Colonic mucosa (tissue), 4 donors: ENCODE measurements around the gene CACNA2D4. TPM values are rescaled to one million over a fixed set of nuclear protein-coding genes. Genes with fewer than 3 reads are reported as not detected.
"Not testable (repeated sequence)": the region's sequence is repeated elsewhere in the genome, so short reads cannot be mapped to it uniquely, and the experiment has no call there.

Experiments used
- DNase-seq: peaks from one replicate; pipeline ENCODE4 v3.0.0-alpha.2; 2020
- H3K27ac ChIP-seq: fragments of 200-600 bp; one replicate; pipeline ENCODE4 v1.8.0; 2021
- H3K27me3 ChIP-seq: fragments of 200-600 bp; one replicate; pipeline ENCODE4 v1.8.0; 2021
- H3K36me3 ChIP-seq: fragments of 200-600 bp; one replicate; pipeline ENCODE4 v1.8.0; 2021
- H3K4me1 ChIP-seq: fragments of 200-600 bp; one replicate; pipeline ENCODE4 v1.8.0; 2021; ENCODE audit warnings: mild to moderate bottlenecking
- H3K4me3 ChIP-seq: fragments of 200-600 bp; one replicate; pipeline ENCODE4 v1.8.0; 2021
- H3K9ac ChIP-seq, 2 donors: one replicate each; pipeline ENCODE4 v1.7.0; 2013; ENCODE audit warnings: control low read depth in 2 of 2, low read depth in 2 of 2, low read length in 2 of 2
- H3K9me3 ChIP-seq: fragments of 200-600 bp; one replicate; pipeline ENCODE4 v1.8.0; 2021
- intact Hi-C: fragments of 100-400 bp; cut with DNase I; formaldehyde crosslinking; loops from one replicate; pipeline ENCODE4 v1.14.1; 2022
- total RNA-seq, 2 donors: library from RNA; stranded (reverse); fragmentation: NEBNext Ultra II Directional in 1 of 2; extraction: Animal tissue kit (Norgen Biotek cat#: 25700) in 1 of 2; gene quantifications; one replicate each; pipeline ENCODE4 v1.2.1, GENCODE V29; 2021
- TF ChIP-seq, protein P1 (sequence below): fragments of 200-600 bp; IDR thresholded peaks from one replicate; pipeline ENCODE4 v1.8.0; 2022; ENCODE audit warnings: antibody characterized with exemption, mild to moderate bottlenecking
- donor health status: healthy.
- donor health status: DM: no; HTN: no; CAD: no.
- donor health status: DM: no; HTN: no; CAD: no.

The CACNA2D4 gene
- total RNA-seq, 2 donors from 2014 or later = 3.3 to 3.7 TPM

DNA sequence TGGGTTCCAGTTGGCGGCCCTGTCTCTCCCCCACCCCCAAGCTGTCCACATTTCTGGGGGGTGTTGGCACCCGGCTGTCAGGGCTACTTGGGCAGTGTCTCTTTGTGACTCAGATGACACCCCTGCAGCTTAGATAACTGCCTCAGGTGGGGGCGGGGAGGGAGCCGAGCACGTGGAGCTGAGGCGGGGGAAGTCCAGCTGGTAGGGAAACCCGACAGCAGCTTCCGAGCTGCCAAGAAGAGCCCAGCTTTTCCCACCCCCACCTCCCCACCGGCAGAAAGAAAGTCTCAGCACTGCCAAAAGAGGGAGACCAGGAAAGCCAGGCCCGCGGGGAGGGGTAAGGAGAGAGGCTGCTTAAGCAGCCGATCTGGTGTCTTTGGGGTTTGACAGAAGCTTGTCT lies 96.6 kb downstream of the CACNA2D4 start:
- no peak for DNase-seq
- H3K4me3 ChIP-seq = no peak overlapping the region
- H3K36me3 ChIP-seq = no peaks in the 10 kb centered on the region
- TF ChIP-seq, protein P1, sequence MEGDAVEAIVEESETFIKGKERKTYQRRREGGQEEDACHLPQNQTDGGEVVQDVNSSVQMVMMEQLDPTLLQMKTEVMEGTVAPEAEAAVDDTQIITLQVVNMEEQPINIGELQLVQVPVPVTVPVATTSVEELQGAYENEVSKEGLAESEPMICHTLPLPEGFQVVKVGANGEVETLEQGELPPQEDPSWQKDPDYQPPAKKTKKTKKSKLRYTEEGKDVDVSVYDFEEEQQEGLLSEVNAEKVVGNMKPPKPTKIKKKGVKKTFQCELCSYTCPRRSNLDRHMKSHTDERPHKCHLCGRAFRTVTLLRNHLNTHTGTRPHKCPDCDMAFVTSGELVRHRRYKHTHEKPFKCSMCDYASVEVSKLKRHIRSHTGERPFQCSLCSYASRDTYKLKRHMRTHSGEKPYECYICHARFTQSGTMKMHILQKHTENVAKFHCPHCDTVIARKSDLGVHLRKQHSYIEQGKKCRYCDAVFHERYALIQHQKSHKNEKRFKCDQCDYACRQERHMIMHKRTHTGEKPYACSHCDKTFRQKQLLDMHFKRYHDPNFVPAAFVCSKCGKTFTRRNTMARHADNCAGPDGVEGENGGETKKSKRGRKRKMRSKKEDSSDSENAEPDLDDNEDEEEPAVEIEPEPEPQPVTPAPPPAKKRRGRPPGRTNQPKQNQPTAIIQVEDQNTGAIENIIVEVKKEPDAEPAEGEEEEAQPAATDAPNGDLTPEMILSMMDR = no peak
- no peak overlapping the region for H3K27ac ChIP-seq
- no peaks in the 10 kb centered on the region for H3K9me3 ChIP-seq
- peaks cover 19% of the 10 kb centered on the region for H3K27me3 ChIP-seq
- intact Hi-C loops = loop anchor here (5.0 kb wide), 1 partner anchor 95 kb away; the partner anchor contains the start of gene CACNA2D4
- H3K4me1 ChIP-seq = no peaks in the 10 kb centered on the region
- H3K9ac ChIP-seq = no peak overlapping the region

DNA sequence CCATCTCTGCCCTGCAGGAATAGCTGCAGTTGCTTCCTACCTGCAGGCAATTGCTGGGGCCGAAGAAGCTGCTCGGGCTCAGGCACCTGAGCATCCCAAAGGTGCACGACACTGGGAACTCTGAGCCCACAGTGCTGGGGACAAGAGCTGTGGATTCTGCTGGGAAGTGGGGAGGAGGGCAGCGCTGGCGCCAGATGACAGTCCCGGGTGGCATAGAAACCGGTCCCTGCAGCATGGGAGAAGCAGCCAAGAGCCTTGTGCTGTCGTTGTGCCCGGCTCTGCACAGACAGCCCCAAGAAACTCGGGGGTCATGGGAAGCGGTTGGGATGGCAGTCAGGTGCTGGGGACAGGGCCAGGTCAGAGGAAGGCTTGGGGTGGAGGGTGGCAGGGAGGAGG lies 97.6 kb downstream of the CACNA2D4 start:
- no peaks in the 10 kb centered on the region for H3K36me3 ChIP-seq
- no peaks in the 10 kb centered on the region for H3K9me3 ChIP-seq
- DNase-seq = no peak
- H3K4me1 ChIP-seq = no peaks in the 10 kb centered on the region
- H3K27me3 ChIP-seq = peaks cover 19% of the 10 kb centered on the region
- TF ChIP-seq, protein P1 = no peak
- no peak overlapping the region for H3K27ac ChIP-seq
- intact Hi-C loops = loop anchor here (5.0 kb wide), 1 partner anchor 96 kb away; the partner anchor contains the start of gene CACNA2D4
- no peak overlapping the region for H3K9ac ChIP-seq
- no peak overlapping the region for H3K4me3 ChIP-seq

DNA sequence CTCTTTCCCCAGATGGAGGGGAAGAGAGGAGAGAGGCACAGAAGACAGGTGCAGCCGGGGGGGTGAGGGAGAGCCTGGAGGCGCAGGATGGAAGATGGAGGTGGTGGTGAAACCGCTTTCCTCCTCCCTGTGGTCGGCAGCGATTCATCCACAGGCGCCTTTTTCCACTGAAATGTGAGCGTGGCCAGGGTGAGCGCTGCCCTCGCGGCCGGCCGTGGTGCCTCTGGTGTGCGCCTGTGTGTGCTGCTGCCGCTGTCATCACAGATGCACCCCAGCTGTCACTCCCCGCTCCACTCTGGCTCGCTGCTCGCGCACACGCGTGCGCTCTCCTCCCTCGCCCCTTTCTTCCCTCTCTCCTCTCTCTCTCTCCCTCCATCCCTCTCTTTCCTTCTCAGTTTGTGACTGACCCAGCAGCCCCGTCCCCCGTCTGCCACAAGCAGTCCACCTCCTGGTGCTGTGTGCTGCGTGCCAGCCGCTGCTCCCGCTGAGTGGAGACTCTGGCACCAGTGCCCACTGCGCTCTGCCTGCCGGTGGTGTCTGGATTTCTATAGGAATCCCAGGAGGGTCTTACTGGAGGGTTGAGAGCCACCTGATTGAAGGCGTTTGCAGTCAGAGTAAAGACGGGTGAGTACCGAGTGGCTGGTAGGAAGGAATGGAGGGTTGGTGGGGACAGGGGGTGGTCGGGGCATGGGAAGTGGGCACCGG lies 98.1 kb downstream of the CACNA2D4 start, which contains the start of gene LRTM2:
Gene LRTM2, plus strand, starts transcription at position 375 of the 705 bp plus-strand sequence. CDS start 7,584 bp downstream, outside the sequence.
- Histone ChIP-seq H3K4me1 (no peaks in the 10 kb centered on the region), H3K9ac (no peak within 1 kb of the TSS), H3K27me3 (peaks cover 19% of the 10 kb centered on the region), H3K36me3 (no peaks in the 10 kb centered on the region), H3K4me3 (no peak within 1 kb of the TSS), H3K9me3 (no peaks in the 10 kb centered on the region), H3K27ac (no peak within 1 kb of the TSS)
- TF ChIP-seq, protein P1 = no peak
- intact Hi-C loops = loop anchor here (5.0 kb wide), 1 partner anchor 97 kb away; the partner anchor contains the start of gene CACNA2D4
- no peak for DNase-seq

DNA sequence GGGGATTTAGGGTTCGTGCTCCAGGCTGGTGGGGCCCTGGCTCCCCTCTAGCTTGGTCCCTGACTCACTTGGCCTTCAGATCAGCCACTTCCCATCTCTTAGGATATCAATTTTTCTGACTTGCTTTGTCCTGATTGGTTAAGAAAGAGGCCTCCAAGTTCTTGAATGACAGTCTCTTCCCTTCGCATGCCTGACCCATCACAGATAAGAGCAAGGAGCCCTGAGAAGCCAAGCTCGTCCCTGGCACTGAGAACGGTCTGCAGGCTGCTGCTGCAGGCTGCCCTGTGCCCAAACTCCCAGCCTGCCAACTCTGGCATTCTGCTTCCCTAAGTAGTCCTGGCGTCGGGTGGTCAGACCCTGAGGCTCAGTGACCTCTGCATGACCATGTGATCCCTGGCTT lies 98.9 kb downstream of the CACNA2D4 start:
- H3K27me3 ChIP-seq = peaks cover 19% of the 10 kb centered on the region
- no peak overlapping the region for H3K9ac ChIP-seq
- no peaks in the 10 kb centered on the region for H3K4me1 ChIP-seq
- H3K4me3 ChIP-seq = no peak overlapping the region
- TF ChIP-seq, protein P1 = no peak
- H3K9me3 ChIP-seq = no peaks in the 10 kb centered on the region
- no peak overlapping the region for H3K27ac ChIP-seq
- intact Hi-C loops = no loop called here
- no peaks in the 10 kb centered on the region for H3K36me3 ChIP-seq
- no peak for DNase-seq

DNA sequence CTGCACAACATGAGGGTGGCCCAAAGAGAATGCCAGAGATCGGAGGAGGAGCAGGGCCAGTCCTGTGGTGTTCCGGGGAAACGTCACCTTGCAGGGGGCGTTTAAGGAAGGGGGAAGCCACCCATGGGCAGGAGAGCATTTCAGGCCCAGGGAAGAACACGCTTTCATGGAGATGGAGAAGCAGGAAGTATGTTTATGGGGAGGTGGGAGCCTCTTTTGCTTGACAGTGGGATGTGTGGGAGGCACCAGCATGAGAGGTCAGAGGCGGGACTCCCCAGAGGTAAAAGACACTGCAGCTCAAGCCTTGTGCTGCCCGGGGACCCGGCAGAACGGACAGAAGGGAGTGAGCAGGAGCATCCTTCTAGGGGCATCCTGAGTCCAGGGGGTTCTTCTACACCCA lies 99.4 kb downstream of the CACNA2D4 start:
- intact Hi-C loops = no loop called here
- Histone ChIP-seq H3K27me3 (peaks cover 19% of the 10 kb centered on the region), H3K4me3 (no peak overlapping the region), H3K27ac (no peak overlapping the region), H3K4me1 (no peaks in the 10 kb centered on the region), H3K9me3 (no peaks in the 10 kb centered on the region), H3K9ac (no peak overlapping the region), H3K36me3 (no peaks in the 10 kb centered on the region)
- TF ChIP-seq, protein P1 = no peak
- no peak for DNase-seq

DNA sequence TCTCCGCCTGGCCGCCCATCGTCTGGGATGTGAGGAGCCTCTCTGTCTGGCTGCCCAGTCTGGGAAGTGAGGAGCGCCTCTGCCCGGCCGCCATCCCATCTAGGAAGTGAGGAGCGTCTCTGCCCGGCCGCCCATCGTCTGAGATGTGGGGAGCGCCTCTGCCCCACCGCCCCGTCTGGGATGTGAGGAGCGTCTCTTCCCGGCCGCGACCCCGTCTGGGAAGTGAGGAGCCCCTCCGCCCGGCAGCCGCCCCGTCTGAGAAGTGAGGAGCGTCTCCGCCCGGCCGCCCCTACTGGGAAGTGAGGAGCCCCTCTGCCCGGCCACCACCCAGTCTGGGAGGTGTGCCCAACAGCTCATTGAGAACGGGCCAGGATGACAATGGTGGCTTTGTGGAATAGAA lies 100.5 kb downstream of the CACNA2D4 start:
- intact Hi-C loops, H3K36me3 ChIP-seq, DNase-seq, H3K4me1 ChIP-seq, H3K27ac ChIP-seq, H3K9ac ChIP-seq, H3K4me3 ChIP-seq, H3K9me3 ChIP-seq: not testable (repeated sequence)
- peaks cover 19% of the 10 kb centered on the region for H3K27me3 ChIP-seq
